Measurements from ENCODE around the gene NRM.

NRM gene

DNA sequence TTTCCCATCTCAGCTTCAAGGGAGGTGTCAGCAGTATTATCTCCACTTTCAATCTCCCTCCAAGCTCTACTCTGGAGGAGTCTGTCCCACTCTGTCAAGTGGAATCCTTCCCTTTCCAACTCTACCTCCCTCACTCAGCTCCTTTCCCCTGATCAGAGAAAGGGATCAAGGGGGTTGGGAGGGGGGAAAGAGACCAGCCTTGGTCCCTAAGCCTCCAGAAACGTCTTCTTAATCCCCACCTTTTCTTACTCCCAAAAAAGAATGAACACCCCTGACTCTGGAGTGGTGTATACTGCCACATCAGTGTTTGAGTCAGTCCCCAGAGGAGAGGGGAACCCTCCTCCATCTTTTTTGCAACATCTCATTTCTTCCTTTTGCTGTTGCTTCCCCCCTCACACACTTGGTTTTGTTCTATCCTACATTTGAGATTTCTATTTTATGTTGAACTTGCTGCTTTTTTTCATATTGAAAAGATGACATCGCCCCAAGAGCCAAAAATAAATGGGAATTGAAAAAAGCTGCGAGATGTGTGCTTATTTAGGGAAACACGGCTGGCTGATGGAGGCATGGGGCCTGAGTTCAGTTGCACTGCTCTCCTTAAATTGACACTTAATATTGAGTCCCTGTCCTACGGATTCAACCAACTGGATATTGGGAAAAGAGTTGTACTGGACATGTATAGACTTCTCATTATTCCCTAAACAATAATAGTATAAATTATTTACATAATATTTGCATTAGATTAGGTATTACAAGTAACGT lies 34.3 kb upstream of the NRM start (continued):
- TF ChIP-seq ZNF76 (tag by site-specific recombination; IDR thresholded peaks at IDR 0.05; ENCODE audit: borderline replicate concordance, low read depth) (no peak), ZNF132 (tag by site-specific recombination; IDR thresholded peaks at IDR 0.05; ENCODE audit: borderline replicate concordance) (no peak), ZNF169 (tag by site-specific recombination; IDR thresholded peaks at IDR 0.05) (no peak), ZNF292 (tag by site-specific recombination; IDR thresholded peaks at IDR 0.05; ENCODE audit: borderline replicate concordance, low read depth) (no peak), ZBTB8A (tag by site-specific recombination; IDR thresholded peaks at IDR 0.05) (no peak), ZNF521 (tag by site-specific recombination; IDR thresholded peaks at IDR 0.05) (no peak), REPIN1 (tag by site-specific recombination; IDR thresholded peaks at IDR 0.05; ENCODE audit: low read depth) (no peak), HOXC10 (CRISPR knock-in tag; IDR thresholded peaks at IDR 0.05) (no peak), ZNF24 (tag by site-specific recombination; IDR thresholded peaks at IDR 0.05) (no peak), ZNF184 (tag by site-specific recombination; IDR thresholded peaks at IDR 0.05) (peak; percentile 52; the same call in 1 of the 2 replicates), ZSCAN23 (tag by site-specific recombination; IDR thresholded peaks at IDR 0.05) (no peak), SP2 (tag by site-specific recombination; IDR thresholded peaks at IDR 0.05) (no peak), ZSCAN16 (tag by site-specific recombination; IDR thresholded peaks at IDR 0.05) (no peak), ZNF23 (tag by site-specific recombination; IDR thresholded peaks at IDR 0.05; ENCODE audit: borderline replicate concordance) (no peak), HOXA7 (CRISPR knock-in tag; IDR thresholded peaks at IDR 0.05; ENCODE audit: borderline replicate concordance) (no peak), ZNF558 (tag by site-specific recombination; IDR thresholded peaks at IDR 0.05) (no peak), ZNF16 (tag by site-specific recombination; IDR thresholded peaks at IDR 0.05; ENCODE audit: low read depth) (no peak), ZSCAN30 (tag by site-specific recombination; IDR thresholded peaks at IDR 0.05) (peak; percentile 46; the same call in 1 of the 2 replicates), BCL11B (tag by site-specific recombination; IDR thresholded peaks at IDR 0.05; ENCODE audit: low read depth) (no peak), ZNF610 (tag by site-specific recombination; IDR thresholded peaks at IDR 0.05; ENCODE audit: borderline replicate concordance) (no peak), ZFHX2 (tag by site-specific recombination; conservative IDR thresholded peaks at IDR 0.05) (no peak), ZNF302 (tag by site-specific recombination; IDR thresholded peaks at IDR 0.05; ENCODE audit: low read depth) (no peak), ZNF19 (tag by site-specific recombination; IDR thresholded peaks at IDR 0.05; ENCODE audit: low read depth) (no peak)
- TF ChIP-seq, protein P1, sequence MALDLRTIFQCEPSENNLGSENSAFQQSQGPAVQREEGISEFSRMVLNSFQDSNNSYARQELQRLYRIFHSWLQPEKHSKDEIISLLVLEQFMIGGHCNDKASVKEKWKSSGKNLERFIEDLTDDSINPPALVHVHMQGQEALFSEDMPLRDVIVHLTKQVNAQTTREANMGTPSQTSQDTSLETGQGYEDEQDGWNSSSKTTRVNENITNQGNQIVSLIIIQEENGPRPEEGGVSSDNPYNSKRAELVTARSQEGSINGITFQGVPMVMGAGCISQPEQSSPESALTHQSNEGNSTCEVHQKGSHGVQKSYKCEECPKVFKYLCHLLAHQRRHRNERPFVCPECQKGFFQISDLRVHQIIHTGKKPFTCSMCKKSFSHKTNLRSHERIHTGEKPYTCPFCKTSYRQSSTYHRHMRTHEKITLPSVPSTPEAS (tag by site-specific recombination; IDR thresholded peaks at IDR 0.05) = 0 out of 2 replicates have a peak, but pooled peaks have one; percentile 5
- TF ChIP-seq, protein P2, sequence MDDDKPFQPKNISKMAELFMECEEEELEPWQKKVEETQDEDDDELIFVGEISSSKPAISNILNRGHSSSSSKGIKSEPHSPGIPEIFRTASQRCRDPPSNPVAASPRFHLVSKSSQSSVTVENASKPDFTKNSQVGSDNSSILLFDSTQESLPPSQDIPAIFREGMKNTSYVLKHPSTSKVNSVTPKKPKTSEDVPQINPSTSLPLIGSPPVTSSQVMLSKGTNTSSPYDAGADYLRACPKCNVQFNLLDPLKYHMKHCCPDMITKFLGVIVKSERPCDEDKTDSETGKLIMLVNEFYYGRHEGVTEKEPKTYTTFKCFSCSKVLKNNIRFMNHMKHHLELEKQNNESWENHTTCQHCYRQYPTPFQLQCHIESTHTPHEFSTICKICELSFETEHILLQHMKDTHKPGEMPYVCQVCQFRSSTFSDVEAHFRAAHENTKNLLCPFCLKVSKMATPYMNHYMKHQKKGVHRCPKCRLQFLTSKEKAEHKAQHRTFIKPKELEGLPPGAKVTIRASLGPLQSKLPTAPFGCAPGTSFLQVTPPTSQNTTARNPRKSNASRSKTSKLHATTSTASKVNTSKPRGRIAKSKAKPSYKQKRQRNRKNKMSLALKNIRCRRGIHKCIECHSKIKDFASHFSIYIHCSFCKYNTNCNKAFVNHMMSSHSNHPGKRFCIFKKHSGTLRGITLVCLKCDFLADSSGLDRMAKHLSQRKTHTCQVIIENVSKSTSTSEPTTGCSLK (tag by site-specific recombination; IDR thresholded peaks at IDR 0.05) = no peak
- TF ChIP-seq, protein P3, sequence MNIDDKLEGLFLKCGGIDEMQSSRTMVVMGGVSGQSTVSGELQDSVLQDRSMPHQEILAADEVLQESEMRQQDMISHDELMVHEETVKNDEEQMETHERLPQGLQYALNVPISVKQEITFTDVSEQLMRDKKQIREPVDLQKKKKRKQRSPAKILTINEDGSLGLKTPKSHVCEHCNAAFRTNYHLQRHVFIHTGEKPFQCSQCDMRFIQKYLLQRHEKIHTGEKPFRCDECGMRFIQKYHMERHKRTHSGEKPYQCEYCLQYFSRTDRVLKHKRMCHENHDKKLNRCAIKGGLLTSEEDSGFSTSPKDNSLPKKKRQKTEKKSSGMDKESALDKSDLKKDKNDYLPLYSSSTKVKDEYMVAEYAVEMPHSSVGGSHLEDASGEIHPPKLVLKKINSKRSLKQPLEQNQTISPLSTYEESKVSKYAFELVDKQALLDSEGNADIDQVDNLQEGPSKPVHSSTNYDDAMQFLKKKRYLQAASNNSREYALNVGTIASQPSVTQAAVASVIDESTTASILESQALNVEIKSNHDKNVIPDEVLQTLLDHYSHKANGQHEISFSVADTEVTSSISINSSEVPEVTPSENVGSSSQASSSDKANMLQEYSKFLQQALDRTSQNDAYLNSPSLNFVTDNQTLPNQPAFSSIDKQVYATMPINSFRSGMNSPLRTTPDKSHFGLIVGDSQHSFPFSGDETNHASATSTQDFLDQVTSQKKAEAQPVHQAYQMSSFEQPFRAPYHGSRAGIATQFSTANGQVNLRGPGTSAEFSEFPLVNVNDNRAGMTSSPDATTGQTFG (tag by site-specific recombination; IDR thresholded peaks at IDR 0.05; ENCODE audit: borderline replicate concordance) = no peak
- TF ChIP-seq, protein P4, sequence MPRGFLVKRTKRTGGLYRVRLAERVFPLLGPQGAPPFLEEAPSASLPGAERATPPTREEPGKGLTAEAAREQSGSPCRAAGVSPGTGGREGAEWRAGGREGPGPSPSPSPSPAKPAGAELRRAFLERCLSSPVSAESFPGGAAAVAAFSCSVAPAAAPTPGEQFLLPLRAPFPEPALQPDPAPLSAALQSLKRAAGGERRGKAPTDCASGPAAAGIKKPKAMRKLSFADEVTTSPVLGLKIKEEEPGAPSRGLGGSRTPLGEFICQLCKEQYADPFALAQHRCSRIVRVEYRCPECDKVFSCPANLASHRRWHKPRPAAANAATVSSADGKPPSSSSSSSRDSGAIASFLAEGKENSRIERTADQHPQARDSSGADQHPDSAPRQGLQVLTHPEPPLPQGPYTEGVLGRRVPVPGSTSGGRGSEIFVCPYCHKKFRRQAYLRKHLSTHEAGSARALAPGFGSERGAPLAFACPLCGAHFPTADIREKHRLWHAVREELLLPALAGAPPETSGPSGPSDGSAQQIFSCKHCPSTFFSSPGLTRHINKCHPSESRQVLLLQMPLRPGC (tag by site-specific recombination; IDR thresholded peaks at IDR 0.05) = 0 out of 2 replicates have a peak, but pooled peaks have one; percentile 16
- TF ChIP-seq, protein P5, sequence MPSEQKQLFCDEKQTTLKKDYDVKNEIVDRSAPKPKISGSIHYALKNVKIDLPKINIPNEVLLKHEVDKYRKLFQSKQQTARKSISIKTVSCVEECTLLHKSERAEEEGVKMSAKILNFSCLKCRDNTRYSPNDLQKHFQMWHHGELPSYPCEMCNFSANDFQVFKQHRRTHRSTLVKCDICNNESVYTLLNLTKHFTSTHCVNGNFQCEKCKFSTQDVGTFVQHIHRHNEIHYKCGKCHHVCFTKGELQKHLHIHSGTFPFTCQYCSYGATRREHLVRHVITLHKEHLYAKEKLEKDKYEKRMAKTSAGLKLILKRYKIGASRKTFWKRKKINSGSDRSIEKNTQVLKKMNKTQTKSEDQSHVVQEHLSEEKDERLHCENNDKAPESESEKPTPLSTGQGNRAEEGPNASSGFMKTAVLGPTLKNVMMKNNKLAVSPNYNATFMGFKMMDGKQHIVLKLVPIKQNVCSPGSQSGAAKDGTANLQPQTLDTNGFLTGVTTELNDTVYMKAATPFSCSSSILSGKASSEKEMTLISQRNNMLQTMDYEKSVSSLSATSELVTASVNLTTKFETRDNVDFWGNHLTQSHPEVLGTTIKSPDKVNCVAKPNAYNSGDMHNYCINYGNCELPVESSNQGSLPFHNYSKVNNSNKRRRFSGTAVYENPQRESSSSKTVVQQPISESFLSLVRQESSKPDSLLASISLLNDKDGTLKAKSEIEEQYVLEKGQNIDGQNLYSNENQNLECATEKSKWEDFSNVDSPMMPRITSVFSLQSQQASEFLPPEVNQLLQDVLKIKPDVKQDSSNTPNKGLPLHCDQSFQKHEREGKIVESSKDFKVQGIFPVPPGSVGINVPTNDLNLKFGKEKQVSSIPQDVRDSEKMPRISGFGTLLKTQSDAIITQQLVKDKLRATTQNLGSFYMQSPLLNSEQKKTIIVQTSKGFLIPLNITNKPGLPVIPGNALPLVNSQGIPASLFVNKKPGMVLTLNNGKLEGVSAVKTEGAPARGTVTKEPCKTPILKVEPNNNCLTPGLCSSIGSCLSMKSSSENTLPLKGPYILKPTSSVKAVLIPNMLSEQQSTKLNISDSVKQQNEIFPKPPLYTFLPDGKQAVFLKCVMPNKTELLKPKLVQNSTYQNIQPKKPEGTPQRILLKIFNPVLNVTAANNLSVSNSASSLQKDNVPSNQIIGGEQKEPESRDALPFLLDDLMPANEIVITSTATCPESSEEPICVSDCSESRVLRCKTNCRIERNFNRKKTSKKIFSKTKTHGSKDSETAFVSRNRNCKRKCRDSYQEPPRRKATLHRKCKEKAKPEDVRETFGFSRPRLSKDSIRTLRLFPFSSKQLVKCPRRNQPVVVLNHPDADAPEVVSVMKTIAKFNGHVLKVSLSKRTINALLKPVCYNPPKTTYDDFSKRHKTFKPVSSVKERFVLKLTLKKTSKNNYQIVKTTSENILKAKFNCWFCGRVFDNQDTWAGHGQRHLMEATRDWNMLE (tag by site-specific recombination; conservative IDR thresholded peaks at IDR 0.05; ENCODE audit: low read depth) = no peak
